Mucosa of descending colon (tissue), 3 donors: ENCODE measurements around the gene SAP30. TPM values are rescaled to one million over a fixed set of nuclear protein-coding genes. Genes with fewer than 3 reads are reported as not detected.

Source experiments
- ATAC-seq: fragments of 200-7000 bp; cut with Tn5 transposase; one replicate; pipeline ENCODE4 v1.9.1; 2020; ENCODE audit warnings: mild to moderate bottlenecking, moderate library complexity
- DNase-seq, 3 donors: peaks; one replicate each; pipeline ENCODE4 v3.0.0-alpha.2; 2020
- H3K36me3 ChIP-seq: fragments of 200-600 bp; one replicate; pipeline ENCODE4 v1.8.0; 2021; ENCODE audit warnings: low read depth, mild to moderate bottlenecking
- H3K4me1 ChIP-seq: fragments of 200-600 bp; one replicate; pipeline ENCODE4 v1.8.0; 2021; ENCODE audit warnings: low read depth, mild to moderate bottlenecking
- H3K4me3 ChIP-seq: fragments of 200-600 bp; one replicate; pipeline ENCODE4 v1.8.0; 2021; ENCODE audit warnings: mild to moderate bottlenecking
- H3K9me3 ChIP-seq: fragments of 200-600 bp; one replicate; pipeline ENCODE4 v1.8.0; 2021; ENCODE audit warnings: mild to moderate bottlenecking
- CTCF ChIP-seq: fragments of 200-600 bp; IDR thresholded peaks from one replicate; pipeline ENCODE4 v1.8.0; 2022; ENCODE audit warnings: antibody characterized with exemption, mild to moderate bottlenecking
- intact Hi-C, 2 donors: fragments of 100-400 bp; cut with DNase I in 1 of 2; cut with micrococcal nuclease in 1 of 2; formaldehyde crosslinking; loops; one replicate each; pipeline versions ENCODE4 v1.11.0 to v1.11.1; 2022; cut with DNase I, micrococcal nuclease
- total RNA-seq, 3 donors: library from RNA; stranded (reverse); fragmentation: NEBNext Ultra II Directional in 2 of 3; extraction: Animal tissue kit (Norgen Biotek cat#: 25700) in 2 of 3; gene quantifications; one replicate each; pipeline versions ENCODE4 v1.2.1 to v1.2.4, GENCODE V29; 2021 to 2023
- donor health status: DM: no; HTN: no; CAD: no; lungs with moderate emphysema.
- donor health status: DM: no; HTN: no; CAD: no.
- donor health status: DM: no; HTN: yes; CAD: no.

The SAP30 gene
- total RNA-seq, 3 donors from 2014 or later: 3.8 to 22.6 (median 12.4) TPM

- intact Hi-C loops: loop anchor here (5.0 to 10.0 kb wide), 2 partner anchors 67 to 70 kb away; no protein-coding TSS in a partner anchor
- ATAC-seq (no peak), DNase-seq (no peak)
- H3K36me3 ChIP-seq: no peaks in the 10 kb centered on the region
- H3K9me3 ChIP-seq: no peaks in the 10 kb centered on the region
- TF ChIP-seq CTCF: no peak
- H3K4me3 ChIP-seq: no peak overlapping the region
- no peaks in the 10 kb centered on the region for H3K4me1 ChIP-seq
These were observed 54.4 kb downstream of the SAP30 start for GRCh38 chr4:173424899-173425805.

- Histone ChIP-seq H3K4me3 (no peak overlapping the region), H3K36me3 (no peaks in the 10 kb centered on the region), H3K9me3 (no peaks in the 10 kb centered on the region), H3K4me1 (no peaks in the 10 kb centered on the region)
- DNase-seq (no peak), ATAC-seq (peak; percentile 67)
- TF ChIP-seq CTCF: no peak
- intact Hi-C loops: loop anchor here in 1 of 2 donors (10.0 kb wide), 1 partner anchor 69 kb away; no protein-coding TSS in a partner anchor
These were observed 55.3 kb downstream of the SAP30 start for GRCh38 chr4:173426064-173426463.

Other genes with a start within 250 kb of the SAP30 start
- gene GALNT7, start 202.1 kb upstream of the SAP30 start, total RNA-seq: 100 to 1,000 TPM in 2 of 3 donors, 10 to 100 TPM in 1; 61.4 to 141 (median 109) TPM
- gene HMGB2, start 36.6 kb upstream of the SAP30 start, total RNA-seq: 100 to 1,000 TPM in 1 of 3 donors, 10 to 100 TPM in 2; 42.0 to 113 (median 54.4) TPM
- 1 to 10 TPM in 1 of 3 donors, under 1 TPM in 2; 0.06 to 3.4 (median 0.41) TPM for gene SCRG1, start 28.2 kb downstream of the SAP30 start, total RNA-seq
- gene HAND2, start 159.3 kb downstream of the SAP30 start, total RNA-seq: 100 to 1,000 TPM in 1 of 3 donors, 10 to 100 TPM in 1, 1 to 10 TPM in 1; 3.3 to 175 (median 11.8) TPM